ENCODE results near the gene IRF2BP1.

IRF2BP1 gene

GRCh38 chr19:45885556-45886426, at the start of gene IRF2BP1:
Gene IRF2BP1, minus strand, starts transcription at chr19:45886141. Its CDS starts 367 bp downstream, at chr19:45885774.
- peak; percentile 81 for DNase-seq

GRCh38 chr19:45935267-45935666, 49.3 kb upstream of the IRF2BP1 start:
- no peak for DNase-seq

- no peak for DNase-seq
Measured at GRCh38 chr19:45934551-45935230, 48.8 kb upstream of the IRF2BP1 start.

GRCh38 chr19:45933759-45934158, 47.8 kb upstream of the IRF2BP1 start:
- no peak for DNase-seq

GRCh38 chr19:45931055-45931454, 45.1 kb upstream of the IRF2BP1 start:
- DNase-seq = no peak

GRCh38 chr19:45929247-45929646, 43.3 kb upstream of the IRF2BP1 start:
- no peak for DNase-seq

- peak; percentile 91 for DNase-seq
Measured at GRCh38 chr19:45927565-45928261, 41.8 kb upstream of the IRF2BP1 start.

GRCh38 chr19:45924891-45925447, 39.0 kb upstream of the IRF2BP1 start:
- no peak for DNase-seq

- no peak for DNase-seq
Measured at GRCh38 chr19:45922281-45922680, 36.3 kb upstream of the IRF2BP1 start.

- DNase-seq = no peak
Measured at GRCh38 chr19:45920458-45920857, 34.5 kb upstream of the IRF2BP1 start.

GRCh38 chr19:45919678-45920077, 33.7 kb upstream of the IRF2BP1 start:
- no peak for DNase-seq

GRCh38 chr19:45918721-45919120, 32.8 kb upstream of the IRF2BP1 start:
- DNase-seq = no peak

GRCh38 chr19:45917421-45918091, 31.6 kb upstream of the IRF2BP1 start:
- DNase-seq = no peak

GRCh38 chr19:45913874-45914830, 28.2 kb upstream of the IRF2BP1 start, which contains the start of gene NANOS2:
Gene NANOS2, minus strand, starts transcription at chr19:45914778. Its CDS starts 85 bp downstream, at chr19:45914693.
- no peak for DNase-seq

- DNase-seq = no peak
Measured at GRCh38 chr19:45911291-45911690, 25.4 kb upstream of the IRF2BP1 start.

GRCh38 chr19:45908956-45909355, 23.0 kb upstream of the IRF2BP1 start:
- no peak for DNase-seq

GRCh38 chr19:45906221-45906620, 20.3 kb upstream of the IRF2BP1 start:
- DNase-seq = no peak

- DNase-seq = no peak
Measured at GRCh38 chr19:45905011-45905410, 19.1 kb upstream of the IRF2BP1 start.

GRCh38 chr19:45902651-45903625, 17.0 kb upstream of the IRF2BP1 start:
- peak; percentile 92 for DNase-seq
